HepG2 (cell line): ENCODE data around the gene NUDT2. TPM values are rescaled to one million over a fixed set of nuclear protein-coding genes. Genes with fewer than 3 reads are reported as not detected.

Experiments
- ATAC-seq: fragments of 200-7000 bp; cut with Tn5 transposase; 3 replicates; pipeline ENCODE4 v1.9.1; 2020; ENCODE audit warnings: mild to moderate bottlenecking, moderate library complexity
- BruUV-seq: library from RNA; stranded (reverse); fragments of 400-500 nt; replicated peaks from 2 replicates; lab custom pipeline; 2021; lab: Mats Ljungman, UMichigan
- CTCF ChIA-PET: fragments of 300-600 bp; formaldehyde crosslinking; extraction: SDS; loops from one replicate; lab custom pipeline; 2021; ENCODE audit warnings: low total read pairs, inconsistent platforms, low intra/inter-chr PET ratio; lab: Yijun Ruan, JAX
- POLR2A ChIA-PET: fragments of 350-600 bp; sonication (Branson Sonifier 250); formaldehyde crosslinking; loops from one replicate; lab custom pipeline; 2020; ENCODE audit warnings: antibody characterized with exemption, inconsistent platforms; lab: Yijun Ruan, JAX
- DNase-seq: peaks from one replicate; pipeline ENCODE4 v3.0.0-alpha.2; 2015; ENCODE audit warnings: low spot score
- FAIRE-seq: peaks from 3 replicates; lab custom pipeline; 2011; peaks lifted over from hg19 to GRCh38; lab: Jason Lieb, UNC
- H2AFZ ChIP-seq: one replicate; pipeline ENCODE4 v1.6.1; 2011; ENCODE audit warnings: low read length, inconsistent platforms
- H3K27ac ChIP-seq: fragments of 300-600 bp; 3 replicates; pipeline ENCODE4 v1.8.0; 2011; ENCODE audit warnings: mixed run types, mild to moderate bottlenecking, mixed read lengths, low read length, inconsistent platforms; ENCODE audit not compliant: insufficient read depth; ENCODE audit errors: extremely low read length
- H3K27me3 ChIP-seq, 2 experiments: fragments of 200-600 bp in 1 of 2; 2 replicates in 1 of 2; 3 replicates in 1 of 2; pipeline versions ENCODE4 v1.6.0 to v1.8.0; 2011; ENCODE audit warnings: low read length in 2 of 2, mild to moderate bottlenecking in 2 of 2, moderate library complexity in 2 of 2, inconsistent platforms in 1 of 2; ENCODE audit not compliant: insufficient read depth in 2 of 2, control insufficient read depth in 1 of 2
- H3K36me3 ChIP-seq, 2 experiments: fragments of 200-600 bp in 1 of 2; replicated peaks in 1 of 2; 2 replicates in 1 of 2; 3 replicates in 1 of 2; pipeline versions ENCODE4 v1.5.1 to v1.8.0; 2011; ENCODE audit warnings: low read length in 2 of 2, inconsistent platforms in 1 of 2; ENCODE audit not compliant: insufficient read depth in 2 of 2, control insufficient read depth in 1 of 2
- H3K4me1 ChIP-seq: 2 replicates; pipeline ENCODE4 v1.5.1; 2012; ENCODE audit warnings: low read length, inconsistent platforms; ENCODE audit not compliant: insufficient read depth
- H3K4me2 ChIP-seq: 2 replicates; pipeline ENCODE4 v1.6.0; 2011; ENCODE audit warnings: low read depth, low read length, inconsistent platforms
- H3K4me3 ChIP-seq, 3 experiments: fragments of 200-600 bp in 1 of 3; sonication (generic), shearing (Covaris generic) in 1 of 3; replicated peaks in 1 of 3; 2 replicates each; pipeline ENCODE4 v1.5.1; 2011 to 2016; ENCODE audit warnings: low read length in 3 of 3, inconsistent platforms in 2 of 3, low read depth in 2 of 3, mild to moderate bottlenecking in 2 of 3, control low read depth in 1 of 3, mixed read lengths in 1 of 3; ENCODE audit not compliant: insufficient read depth in 1 of 3
- H3K79me2 ChIP-seq: one replicate; pipeline ENCODE4 v1.6.1; 2011; ENCODE audit warnings: low read length, inconsistent platforms; ENCODE audit not compliant: insufficient read depth
- H3K9ac ChIP-seq: 2 replicates; pipeline ENCODE4 v1.6.0; 2011; ENCODE audit warnings: mild to moderate bottlenecking, low read depth, low read length, inconsistent platforms; ENCODE audit not compliant: insufficient read depth
- H3K9me3 ChIP-seq: 2 replicates; pipeline ENCODE4 v1.5.1; 2012; ENCODE audit warnings: mild to moderate bottlenecking, low read length
- H4K20me1 ChIP-seq: 2 replicates; pipeline ENCODE4 v1.6.0; 2011; ENCODE audit warnings: inconsistent platforms, mild to moderate bottlenecking, low read length, moderate library complexity; ENCODE audit not compliant: insufficient read depth
- ATRX ChIP-seq: sonication (generic); formaldehyde crosslinking; IDR thresholded peaks from 2 replicates; pipeline ENCODE4 v1.4.0; 2020; ENCODE audit warnings: missing genetic modification reagents, borderline replicate concordance
- CBX5 ChIP-seq: sonication (generic); formaldehyde crosslinking; IDR thresholded peaks from 2 replicates; pipeline ENCODE4 v1.4.0; 2020; ENCODE audit warnings: missing genetic modification reagents, borderline replicate concordance
- CEBPZ ChIP-seq: IDR thresholded peaks from 2 replicates; pipeline ENCODE4 v1.6.1; 2012; ENCODE audit warnings: low read length, improper control_type of control experiment
- TARDBP ChIP-seq: sonication (generic); formaldehyde crosslinking; IDR thresholded peaks from 2 replicates; pipeline ENCODE4 v1.8.0; 2022; ENCODE audit warnings: mild to moderate bottlenecking, missing genetic modification reagents
- ZBTB25 ChIP-seq: IDR thresholded peaks from 2 replicates; pipeline ENCODE4 v1.6.1; 2018; ENCODE audit warnings: missing genetic modification reagents
- ZFX ChIP-seq: sonication (generic); formaldehyde crosslinking; IDR thresholded peaks from 2 replicates; pipeline ENCODE4 v1.4.0; 2020; ENCODE audit warnings: mild to moderate bottlenecking, low read depth, missing genetic modification reagents, moderate library complexity
- ZNF296 ChIP-seq: sonication (generic); formaldehyde crosslinking; conservative IDR thresholded peaks from 2 replicates; pipeline ENCODE4 v1.5.0; 2020; ENCODE audit warnings: mild to moderate bottlenecking, missing genetic modification reagents
- ZNF564 ChIP-seq: sonication (generic); formaldehyde crosslinking; IDR thresholded peaks from 2 replicates; pipeline ENCODE4 v1.8.1; 2023; ENCODE audit warnings: mild to moderate bottlenecking, missing genetic modification reagents
- WGBS: methylation state at CpG from one replicate; pipeline ENCODE4 v1.1.6; 2017; ENCODE audit warnings: low lambda C conversion rate; 5-methylcytosine and 5-hydroxymethylcytosine counted together
- in situ Hi-C: cut with HindIII; loops from 2 replicates; pipeline ENCODE4 v1.10.0; 2017; ENCODE audit warnings: low pct_unique_long_range_greater_than_20kb; ENCODE audit not compliant: extremely low pct_ligation_motif_present
- intact Hi-C: fragments of 100-400 bp; cut with micrococcal nuclease; formaldehyde crosslinking; loops from one replicate; pipeline ENCODE4 v1.10.0; 2022; ENCODE audit not compliant: unreplicated experiment
- polyA plus RNA-seq, 8 experiments: library from polyadenylated mRNA; depleted of rRNA in 3 of 8; stranded (reverse) in 7 of 8; unstranded in 1 of 8; fragments of >200 nt; fragmentation: Illumina TruSeq in 4 of 8; extraction: Trizol in 4 of 8; gene quantifications; 2 replicates each; pipeline versions ENCODE4 v1.2.1 to v1.2.3, GENCODE V29; 2011 to 2016; ENCODE audit warnings: low read depth in 4 of 8, missing spikeins in 1 of 8, mixed read lengths in 1 of 8; ENCODE audit not compliant: insufficient read depth in 1 of 8
- total RNA-seq, 5 experiments: library from RNA; depleted of rRNA; stranded (reverse); fragments of >200 nt; fragmentation: Illumina TruSeq; extraction: Trizol; gene quantifications; 2 replicates each; pipeline ENCODE4 v1.2.3, GENCODE V29; 2016; ENCODE audit warnings: low read depth in 1 of 5

NUDT2 gene
- total and polyA plus RNA-seq, 2 of the 13 experiments (the other 11 are each of a cell fraction or from before 2014, with no cell fraction given), result 19.9 to 24.6 TPM

- 100% methylated on average over 1 of the region's 1 CpG for WGBS
- intact Hi-C loops, result no loop called here
Measured at GRCh38 chr9:34310215-34310614, 19.2 kb upstream of the NUDT2 start.

More at GRCh38 chr9:34310215-34310614, 19.2 kb upstream of the NUDT2 start:
- Histone ChIP-seq H3K4me3 (no peak overlapping the region), H3K36me3 (no peaks in the 10 kb centered on the region), H2AFZ (no peak overlapping the region), H3K4me2 (no peak overlapping the region), H4K20me1 (no peaks in the 10 kb centered on the region), H3K79me2 (no peaks in the 10 kb centered on the region), H3K27me3 (no peaks in the 10 kb centered on the region), H3K4me1 (peaks cover 8% of the 10 kb centered on the region), H3K9me3 (no peaks in the 10 kb centered on the region), H3K9ac (no peak overlapping the region), H3K27ac (no peak overlapping the region)
- TF ChIP-seq CEBPZ, result no peak
- no peak for TF ChIP-seq TARDBP (CRISPR knock-in tag)
- no peak for TF ChIP-seq ZFX (CRISPR knock-in tag)
- TF ChIP-seq ATRX (CRISPR knock-in tag), result no peak
- TF ChIP-seq ZNF296 (CRISPR knock-in tag), result no peak
- TF ChIP-seq ZNF564 (CRISPR knock-in tag), result no peak
- TF ChIP-seq CBX5 (CRISPR knock-in tag), result no peak
- TF ChIP-seq ZBTB25 (CRISPR knock-in tag), result no peak
- ATAC-seq (no peak), FAIRE-seq (no peak), DNase-seq (no peak)
- in situ Hi-C loops, result no loop called here
- ChIA-PET POLR2A (no interaction called here), CTCF (no interaction called here)
- BruUV-seq, result no TSS peak
